ENCODE data around the gene C4orf54.

GRCh38 chr4:99679976-99680375 is 22.3 kb upstream of the C4orf54 start:
- TF ChIP-seq CTCF (IDR thresholded peaks at IDR 0.05) (no peak), POLR2A (IDR thresholded peaks at IDR 0.05) (no peak)

Measured in right lobe of liver (tissue), 4 donors.